Astrocyte (in vitro differentiated cells and primary cell): ENCODE data around the gene KNTC1. TPM values are rescaled to one million over a fixed set of nuclear protein-coding genes. Genes with fewer than 3 reads are reported as not detected.
"Not testable (repeated sequence)": the region's sequence is repeated elsewhere in the genome, so short reads cannot be mapped to it uniquely, and the experiment has no call there.

Source experiments
- DNase-seq: peaks from one replicate; pipeline ENCODE4 v3.0.0-alpha.2; 2010; ENCODE audit warnings: low read depth
- FAIRE-seq: peaks from 2 replicates; lab custom pipeline; 2011; peaks lifted over from hg19 to GRCh38; lab: Jason Lieb, UNC
- H2AFZ ChIP-seq: 2 replicates; pipeline ENCODE4 v1.6.0; 2012; ENCODE audit warnings: low read depth, low read length, inconsistent platforms
- H3K27ac ChIP-seq: 2 replicates; pipeline ENCODE4 v1.5.1; 2011; ENCODE audit warnings: low read depth, low read length, inconsistent platforms
- H3K27me3 ChIP-seq: 2 replicates; pipeline ENCODE4 v1.6.0; 2011; ENCODE audit warnings: low read length, inconsistent platforms; ENCODE audit not compliant: insufficient read depth
- H3K36me3 ChIP-seq: 2 replicates; pipeline ENCODE4 v1.5.1; 2011; ENCODE audit warnings: low read length, inconsistent platforms; ENCODE audit not compliant: insufficient read depth
- H3K4me1 ChIP-seq: 2 replicates; pipeline ENCODE4 v1.5.1; 2011; ENCODE audit warnings: low read length, inconsistent platforms; ENCODE audit not compliant: insufficient read depth
- H3K4me2 ChIP-seq: 2 replicates; pipeline ENCODE4 v1.6.0; 2012; ENCODE audit warnings: low read length, inconsistent platforms
- H3K4me3 ChIP-seq: 2 replicates; pipeline ENCODE4 v1.5.1; 2011; ENCODE audit warnings: low read depth, mild to moderate bottlenecking, low read length, inconsistent platforms; ENCODE audit not compliant: insufficient read depth
- H3K79me2 ChIP-seq: 2 replicates; pipeline ENCODE4 v1.6.0; 2012; ENCODE audit warnings: mild to moderate bottlenecking, low read length, inconsistent platforms; ENCODE audit not compliant: insufficient read depth
- H3K9ac ChIP-seq: 2 replicates; pipeline ENCODE4 v1.6.0; 2012; ENCODE audit warnings: mild to moderate bottlenecking, low read length, inconsistent platforms
- H3K9me3 ChIP-seq: 2 replicates; pipeline ENCODE4 v1.5.1; 2012; ENCODE audit warnings: low read depth, mild to moderate bottlenecking, low read length, inconsistent platforms; ENCODE audit not compliant: insufficient read depth
- H4K20me1 ChIP-seq: 2 replicates; pipeline ENCODE4 v1.6.0; 2012; ENCODE audit warnings: low read length, inconsistent platforms; ENCODE audit not compliant: insufficient read depth
- H3K27ac Mint-ChIP-seq: one replicate; pipeline ENCODE4 v1.8.0; 2021; ENCODE audit warnings: mild to moderate bottlenecking, mixed read lengths; ENCODE audit not compliant: unreplicated experiment
- H3K27me3 Mint-ChIP-seq: one replicate; pipeline ENCODE4 v1.8.0; 2021; ENCODE audit warnings: low read depth, mixed read lengths; ENCODE audit not compliant: unreplicated experiment
- H3K36me3 Mint-ChIP-seq: one replicate; pipeline ENCODE4 v1.8.0; 2021; ENCODE audit warnings: low read depth, mixed read lengths; ENCODE audit not compliant: unreplicated experiment
- H3K4me1 Mint-ChIP-seq: one replicate; pipeline ENCODE4 v1.8.0; 2021; ENCODE audit warnings: low read depth, mixed read lengths; ENCODE audit not compliant: unreplicated experiment
- H3K4me3 Mint-ChIP-seq: one replicate; pipeline ENCODE4 v1.8.0; 2021; ENCODE audit warnings: mild to moderate bottlenecking, moderate library complexity, mixed read lengths; ENCODE audit not compliant: unreplicated experiment
- H3K9me3 Mint-ChIP-seq: one replicate; pipeline ENCODE4 v1.8.0; 2021; ENCODE audit warnings: mild to moderate bottlenecking, mixed read lengths; ENCODE audit not compliant: unreplicated experiment
- EZH2 ChIP-seq: IDR thresholded peaks from 2 replicates; pipeline ENCODE4 v1.6.1; 2012; ENCODE audit warnings: mild to moderate bottlenecking, low read length, inconsistent platforms; ENCODE audit not compliant: insufficient read depth
- total RNA-seq: library from RNA; stranded (reverse); gene quantifications from 2 replicates; pipeline ENCODE4 v1.2.1, GENCODE V29; 2021
- TF ChIP-seq, protein P1 (sequence below): IDR thresholded peaks from 2 replicates; pipeline ENCODE4 v1.5.1; 2011; ENCODE audit warnings: low read depth, mild to moderate bottlenecking, inconsistent platforms, low read length, moderate library complexity; ENCODE audit not compliant: insufficient read depth

The KNTC1 gene
- total RNA-seq, 1 donor from 2014 or later = 10.6 TPM

- peaks cover 3% of the 10 kb centered on the region for H3K4me1 Mint-ChIP-seq
- Histone ChIP-seq H3K4me3 (no peak overlapping the region), H3K4me2 (no peak overlapping the region), H2AFZ (no peak overlapping the region), H3K27me3 (no peaks in the 10 kb centered on the region), H3K9ac (no peak overlapping the region), H3K27ac (no peak overlapping the region), H3K4me1 (no peaks in the 10 kb centered on the region), H4K20me1 (peaks cover 10% of the 10 kb centered on the region), H3K9me3 (no peaks in the 10 kb centered on the region), H3K79me2 (peaks cover 8% of the 10 kb centered on the region), H3K36me3 (peaks cover 58% of the 10 kb centered on the region)
- FAIRE-seq (no peak), DNase-seq (no peak)
- H3K27ac Mint-ChIP-seq = no peak overlapping the region
- H3K9me3 Mint-ChIP-seq = no peaks in the 10 kb centered on the region
- H3K4me3 Mint-ChIP-seq = no peak overlapping the region
- H3K27me3 Mint-ChIP-seq = no peaks in the 10 kb centered on the region
- TF ChIP-seq, protein P1, sequence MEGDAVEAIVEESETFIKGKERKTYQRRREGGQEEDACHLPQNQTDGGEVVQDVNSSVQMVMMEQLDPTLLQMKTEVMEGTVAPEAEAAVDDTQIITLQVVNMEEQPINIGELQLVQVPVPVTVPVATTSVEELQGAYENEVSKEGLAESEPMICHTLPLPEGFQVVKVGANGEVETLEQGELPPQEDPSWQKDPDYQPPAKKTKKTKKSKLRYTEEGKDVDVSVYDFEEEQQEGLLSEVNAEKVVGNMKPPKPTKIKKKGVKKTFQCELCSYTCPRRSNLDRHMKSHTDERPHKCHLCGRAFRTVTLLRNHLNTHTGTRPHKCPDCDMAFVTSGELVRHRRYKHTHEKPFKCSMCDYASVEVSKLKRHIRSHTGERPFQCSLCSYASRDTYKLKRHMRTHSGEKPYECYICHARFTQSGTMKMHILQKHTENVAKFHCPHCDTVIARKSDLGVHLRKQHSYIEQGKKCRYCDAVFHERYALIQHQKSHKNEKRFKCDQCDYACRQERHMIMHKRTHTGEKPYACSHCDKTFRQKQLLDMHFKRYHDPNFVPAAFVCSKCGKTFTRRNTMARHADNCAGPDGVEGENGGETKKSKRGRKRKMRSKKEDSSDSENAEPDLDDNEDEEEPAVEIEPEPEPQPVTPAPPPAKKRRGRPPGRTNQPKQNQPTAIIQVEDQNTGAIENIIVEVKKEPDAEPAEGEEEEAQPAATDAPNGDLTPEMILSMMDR = no peak
- TF ChIP-seq EZH2 = no peak
- peaks cover 36% of the 10 kb centered on the region for H3K36me3 Mint-ChIP-seq
Observed at GRCh38 chr12:122486805-122487426, 40.1 kb upstream of the KNTC1 start.

- not testable (repeated sequence) for H3K4me1 Mint-ChIP-seq, H3K27me3 Mint-ChIP-seq
- peaks cover 53% of the 10 kb centered on the region for H3K36me3 ChIP-seq
Observed at GRCh38 chr12:122487807-122488206, 39.2 kb upstream of the KNTC1 start.

DNA sequence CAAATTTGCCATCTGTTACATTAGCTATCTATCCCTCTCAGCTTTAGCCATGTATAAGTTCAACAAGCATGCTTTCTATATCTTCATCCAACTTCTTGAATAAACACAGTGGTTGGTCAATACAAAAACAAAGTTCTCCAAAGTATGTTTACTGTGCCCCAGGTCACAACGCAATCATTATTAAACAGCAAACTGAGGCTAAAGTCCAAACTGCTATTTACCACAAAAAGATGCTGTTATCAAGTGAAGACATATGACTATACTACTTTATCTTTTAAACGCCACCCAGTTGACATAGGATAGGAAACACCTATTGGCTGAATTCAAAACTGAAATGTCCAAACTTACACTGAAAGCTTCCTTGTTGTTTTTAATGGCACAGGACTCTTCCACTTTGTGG is 38.0 kb upstream of the KNTC1 start:
- H3K36me3 Mint-ChIP-seq = peaks cover 29% of the 10 kb centered on the region
- H3K27ac Mint-ChIP-seq = no peak overlapping the region
- Histone ChIP-seq H3K79me2 (peaks cover 8% of the 10 kb centered on the region), H3K9me3 (no peaks in the 10 kb centered on the region), H3K4me1 (no peaks in the 10 kb centered on the region), H3K4me2 (no peak overlapping the region), H4K20me1 (peaks cover 13% of the 10 kb centered on the region), H3K4me3 (no peak overlapping the region), H3K27ac (no peak overlapping the region), H2AFZ (no peak overlapping the region), H3K9ac (no peak overlapping the region), H3K27me3 (no peaks in the 10 kb centered on the region), H3K36me3 (peaks cover 49% of the 10 kb centered on the region)
- H3K27me3 Mint-ChIP-seq = no peaks in the 10 kb centered on the region
- H3K4me3 Mint-ChIP-seq = no peak overlapping the region
- no peaks in the 10 kb centered on the region for H3K9me3 Mint-ChIP-seq
- H3K4me1 Mint-ChIP-seq = peaks cover 8% of the 10 kb centered on the region
- FAIRE-seq (no peak), DNase-seq (no peak)
- TF ChIP-seq, protein P1 = no peak

More at GRCh38 chr12:122487807-122488206, 39.2 kb upstream of the KNTC1 start:
- not testable (repeated sequence) for H3K27ac Mint-ChIP-seq, H3K79me2 ChIP-seq, H3K9me3 ChIP-seq, H3K9ac ChIP-seq, H2AFZ ChIP-seq, H3K27me3 ChIP-seq, DNase-seq, FAIRE-seq, H3K4me1 ChIP-seq, H3K4me3 Mint-ChIP-seq, H3K9me3 Mint-ChIP-seq, H3K4me2 ChIP-seq, H3K27ac ChIP-seq, H3K4me3 ChIP-seq
- peaks cover 36% of the 10 kb centered on the region for H3K36me3 Mint-ChIP-seq
- peaks cover 13% of the 10 kb centered on the region for H4K20me1 ChIP-seq
